Keratinocyte (primary cell): ENCODE results near the gene ACOXL. TPM values are rescaled to one million over a fixed set of nuclear protein-coding genes. Genes with fewer than 3 reads are reported as not detected.

ENCODE experiments used
- DNase-seq: peaks from one replicate; pipeline ENCODE4 v3.0.0-alpha.2; 2011; ENCODE audit warnings: low read depth, missing footprints, low spot score
- FAIRE-seq: peaks from 2 replicates; lab custom pipeline; 2011; peaks lifted over from hg19 to GRCh38; lab: Jason Lieb, UNC
- H2AFZ ChIP-seq: 2 replicates; pipeline ENCODE4 v1.6.0; 2012; ENCODE audit warnings: low read length, control low read depth, inconsistent platforms; ENCODE audit not compliant: control insufficient read depth
- H3K27ac ChIP-seq: 2 replicates; pipeline ENCODE4 v1.5.1; 2011; ENCODE audit warnings: low read length; ENCODE audit not compliant: control insufficient read depth, insufficient read depth
- H3K27me3 ChIP-seq: 3 replicates; pipeline ENCODE4 v1.6.0; 2011; ENCODE audit warnings: low read length; ENCODE audit not compliant: control insufficient read depth, insufficient read depth; ENCODE audit errors: extremely low read depth
- H3K36me3 ChIP-seq, 2 experiments: 2 replicates in 1 of 2; 3 replicates in 1 of 2; pipeline ENCODE4 v1.5.1; 2011; ENCODE audit warnings: low read length in 2 of 2, mild to moderate bottlenecking in 1 of 2; ENCODE audit not compliant: control insufficient read depth in 2 of 2, insufficient read depth in 2 of 2; ENCODE audit errors: extremely low read depth in 1 of 2
- H3K4me1 ChIP-seq: 3 replicates; pipeline ENCODE4 v1.5.1; 2011; ENCODE audit warnings: low read length; ENCODE audit not compliant: control insufficient read depth, insufficient read depth; ENCODE audit errors: extremely low read depth
- H3K4me2 ChIP-seq: 3 replicates; pipeline ENCODE4 v1.6.0; 2011; ENCODE audit warnings: low read depth, low read length; ENCODE audit not compliant: control insufficient read depth, insufficient read depth; ENCODE audit errors: extremely low read depth
- H3K4me3 ChIP-seq, 3 experiments: fragments of 200-600 bp in 1 of 3; sonication (generic) in 1 of 3; 2 replicates in 2 of 3; 3 replicates in 1 of 3; pipeline ENCODE4 v1.5.1; 2011 to 2016; ENCODE audit warnings: low read length in 3 of 3, mild to moderate bottlenecking in 3 of 3, control low read depth in 2 of 3, inconsistent platforms in 1 of 3, low read depth in 1 of 3, mixed read lengths in 1 of 3, mixed run types in 1 of 3, moderate library complexity in 1 of 3; ENCODE audit not compliant: control insufficient read depth in 2 of 3, insufficient read depth in 2 of 3; ENCODE audit errors: extremely low read depth in 1 of 3
- H3K79me2 ChIP-seq: 2 replicates; pipeline ENCODE4 v1.6.0; 2012; ENCODE audit warnings: low read length; ENCODE audit not compliant: control insufficient read depth, insufficient read depth
- H3K9ac ChIP-seq: 3 replicates; pipeline ENCODE4 v1.6.0; 2011; ENCODE audit warnings: low read length; ENCODE audit not compliant: control insufficient read depth, insufficient read depth; ENCODE audit errors: extremely low read depth
- H3K9me1 ChIP-seq: 3 replicates; pipeline ENCODE4 v1.6.0; 2011; ENCODE audit warnings: low read length; ENCODE audit not compliant: control insufficient read depth, insufficient read depth; ENCODE audit errors: extremely low read depth
- H3K9me3 ChIP-seq: 2 replicates; pipeline ENCODE4 v1.5.1; 2012; ENCODE audit warnings: low read depth, low read length; ENCODE audit not compliant: control insufficient read depth
- H4K20me1 ChIP-seq: 3 replicates; pipeline ENCODE4 v1.6.0; 2011; ENCODE audit warnings: low read length; ENCODE audit not compliant: control insufficient read depth, insufficient read depth; ENCODE audit errors: extremely low read depth
- CTCF ChIP-seq, 3 experiments: IDR thresholded peaks in 1 of 3; conservative IDR thresholded peaks in 1 of 3; optimal IDR thresholded peaks in 1 of 3; 2 replicates in 2 of 3; 3 replicates in 1 of 3; pipeline versions ENCODE3 to v1.5.1; 2011; ENCODE audit warnings: low read length in 3 of 3, mild to moderate bottlenecking in 3 of 3, moderate library complexity in 2 of 3, control low read depth in 1 of 3, inconsistent platforms in 1 of 3; ENCODE audit not compliant: insufficient read depth in 2 of 3; ENCODE audit errors: extremely low read depth in 1 of 3
- EZH2 ChIP-seq: IDR thresholded peaks from one replicate; pipeline ENCODE4 v1.6.1; 2012; ENCODE audit warnings: inconsistent platforms, mild to moderate bottlenecking, low read length, moderate library complexity
- dilution Hi-C: fragments of 300-500 bp; cut with MboI; formaldehyde crosslinking; loops from one replicate; pipeline ENCODE4 v1.7.0; 2020; ENCODE audit warnings: low sequenced_read_pairs; ENCODE audit not compliant: extremely low pct_ligation_motif_present
- polyA plus RNA-seq, 5 experiments: library from polyadenylated mRNA; depleted of rRNA in 3 of 5; stranded (reverse) in 3 of 5; stranded (forward) in 1 of 5; unstranded in 1 of 5; fragments of >200 nt; gene quantifications; 1 replicate in 1 of 5; 2 replicates in 3 of 5; 3 replicates in 1 of 5; pipeline versions ENCODE4 v1.2.1 to v1.2.3, GENCODE V29; 2011 to 2012; ENCODE audit warnings: missing spikeins in 2 of 5, low read depth in 1 of 5, low replicate concordance in 1 of 5

ACOXL gene
- polyA plus RNA-seq, 1 donor (not counting 4 experiments of a cell fraction or from before 2014, with no cell fraction given), result 0.04 TPM

- Histone ChIP-seq H3K79me2 (no peaks in the 10 kb centered on the region), H3K27ac (no peak overlapping the region), H3K9me1 (no peaks in the 10 kb centered on the region), H4K20me1 (no peaks in the 10 kb centered on the region), H3K27me3 (peaks cover 35% of the 10 kb centered on the region), H3K4me3 (no peak overlapping the region), H3K9ac (no peak overlapping the region), H3K4me2 (no peak overlapping the region), H3K4me1 (no peaks in the 10 kb centered on the region), H3K36me3 (no peaks in the 10 kb centered on the region), H2AFZ (no peak overlapping the region), H3K9me3 (no peaks in the 10 kb centered on the region)
- TF ChIP-seq EZH2, result no peak
- TF ChIP-seq CTCF (optimal IDR thresholded peaks at IDR 0.05 in 1 of 3, IDR thresholded peaks at IDR 0.05 in 1 of 3, conservative IDR thresholded peaks at IDR 0.05 in 1 of 3; ENCODE audit: extremely low read depth in 1 of 3, insufficient read depth in 2 of 3, low read length in 3 of 3), result no peak
- FAIRE-seq (no peak), DNase-seq (no peak)
- dilution Hi-C loops, result no loop called here
Observed at GRCh38 chr2:110997331-110998045, 265.1 kb downstream of the ACOXL start.

- no peak for TF ChIP-seq CTCF (optimal IDR thresholded peaks at IDR 0.05 in 1 of 3, IDR thresholded peaks at IDR 0.05 in 1 of 3, conservative IDR thresholded peaks at IDR 0.05 in 1 of 3; ENCODE audit: extremely low read depth in 1 of 3, insufficient read depth in 2 of 3, low read length in 3 of 3)
- TF ChIP-seq EZH2, result no peak
- no peaks in the 10 kb centered on the region for H4K20me1 ChIP-seq
- H3K9me3 ChIP-seq, result no peaks in the 10 kb centered on the region
- DNase-seq (no peak), FAIRE-seq (no peak)
- H3K27ac ChIP-seq, result no peak overlapping the region
- H2AFZ ChIP-seq, result no peak overlapping the region
- H3K4me3 ChIP-seq, result no peak overlapping the region
- peaks cover 33% of the 10 kb centered on the region for H3K27me3 ChIP-seq
- H3K4me2 ChIP-seq, result no peak overlapping the region
- no peaks in the 10 kb centered on the region for H3K9me1 ChIP-seq
- H3K4me1 ChIP-seq, result no peaks in the 10 kb centered on the region
- H3K79me2 ChIP-seq, result no peaks in the 10 kb centered on the region
- no peaks in the 10 kb centered on the region for H3K36me3 ChIP-seq
- no peak overlapping the region for H3K9ac ChIP-seq
- dilution Hi-C loops, result no loop called here
Observed at GRCh38 chr2:110998311-110998710, 265.9 kb downstream of the ACOXL start.
